ENCODE data around the gene TOMM22.

The TOMM22 gene

GRCh38 chr22:38700789-38701628, 19.3 kb downstream of the TOMM22 start, which contains the start of gene JOSD1:
Gene JOSD1 (minus strand): TSS chr22:38700943. CDS start chr22:38699987, 956 bp downstream.
- H3K4me1 ChIP-seq (ENCODE audit: control insufficient read depth in 1 of 2, insufficient read depth in 1 of 2, low read depth in 1 of 2, low read length in 1 of 2): peaks cover 42 to 45% of the 10 kb centered on the region in 2 experiments
- TF ChIP-seq, protein P1, sequence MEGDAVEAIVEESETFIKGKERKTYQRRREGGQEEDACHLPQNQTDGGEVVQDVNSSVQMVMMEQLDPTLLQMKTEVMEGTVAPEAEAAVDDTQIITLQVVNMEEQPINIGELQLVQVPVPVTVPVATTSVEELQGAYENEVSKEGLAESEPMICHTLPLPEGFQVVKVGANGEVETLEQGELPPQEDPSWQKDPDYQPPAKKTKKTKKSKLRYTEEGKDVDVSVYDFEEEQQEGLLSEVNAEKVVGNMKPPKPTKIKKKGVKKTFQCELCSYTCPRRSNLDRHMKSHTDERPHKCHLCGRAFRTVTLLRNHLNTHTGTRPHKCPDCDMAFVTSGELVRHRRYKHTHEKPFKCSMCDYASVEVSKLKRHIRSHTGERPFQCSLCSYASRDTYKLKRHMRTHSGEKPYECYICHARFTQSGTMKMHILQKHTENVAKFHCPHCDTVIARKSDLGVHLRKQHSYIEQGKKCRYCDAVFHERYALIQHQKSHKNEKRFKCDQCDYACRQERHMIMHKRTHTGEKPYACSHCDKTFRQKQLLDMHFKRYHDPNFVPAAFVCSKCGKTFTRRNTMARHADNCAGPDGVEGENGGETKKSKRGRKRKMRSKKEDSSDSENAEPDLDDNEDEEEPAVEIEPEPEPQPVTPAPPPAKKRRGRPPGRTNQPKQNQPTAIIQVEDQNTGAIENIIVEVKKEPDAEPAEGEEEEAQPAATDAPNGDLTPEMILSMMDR (IDR thresholded peaks at IDR 0.05): peak; percentile 76
- H3K9me3 ChIP-seq: no peaks in the 10 kb centered on the region
- H3K27me3 ChIP-seq: no peaks in the 10 kb centered on the region
- H3K4me3 ChIP-seq (ENCODE audit: low read depth in 1 of 2, low read length in 1 of 2): peak within 1 kb of the TSS; percentile 77 to 83
- peak within 1 kb of the TSS; percentile 98 for H3K27ac ChIP-seq
- no peaks in the 10 kb centered on the region for H3K36me3 ChIP-seq

- Histone ChIP-seq H3K27ac (peak overlapping the region; percentile 97), H3K9me3 (no peaks in the 10 kb centered on the region), H3K4me1 (ENCODE audit: control insufficient read depth in 1 of 2, insufficient read depth in 1 of 2, low read depth in 1 of 2, low read length in 1 of 2) (peaks cover 56 to 58% of the 10 kb centered on the region in 2 experiments), H3K36me3 (peaks cover 4% of the 10 kb centered on the region), H3K4me3 (ENCODE audit: low read depth in 1 of 2, low read length in 1 of 2) (peak overlapping the region; percentile 42 to 92), H3K27me3 (no peaks in the 10 kb centered on the region)
- TF ChIP-seq, protein P1 (IDR thresholded peaks at IDR 0.05): no peak
Measured at GRCh38 chr22:38704654-38705234, 23.0 kb downstream of the TOMM22 start.

DNA sequence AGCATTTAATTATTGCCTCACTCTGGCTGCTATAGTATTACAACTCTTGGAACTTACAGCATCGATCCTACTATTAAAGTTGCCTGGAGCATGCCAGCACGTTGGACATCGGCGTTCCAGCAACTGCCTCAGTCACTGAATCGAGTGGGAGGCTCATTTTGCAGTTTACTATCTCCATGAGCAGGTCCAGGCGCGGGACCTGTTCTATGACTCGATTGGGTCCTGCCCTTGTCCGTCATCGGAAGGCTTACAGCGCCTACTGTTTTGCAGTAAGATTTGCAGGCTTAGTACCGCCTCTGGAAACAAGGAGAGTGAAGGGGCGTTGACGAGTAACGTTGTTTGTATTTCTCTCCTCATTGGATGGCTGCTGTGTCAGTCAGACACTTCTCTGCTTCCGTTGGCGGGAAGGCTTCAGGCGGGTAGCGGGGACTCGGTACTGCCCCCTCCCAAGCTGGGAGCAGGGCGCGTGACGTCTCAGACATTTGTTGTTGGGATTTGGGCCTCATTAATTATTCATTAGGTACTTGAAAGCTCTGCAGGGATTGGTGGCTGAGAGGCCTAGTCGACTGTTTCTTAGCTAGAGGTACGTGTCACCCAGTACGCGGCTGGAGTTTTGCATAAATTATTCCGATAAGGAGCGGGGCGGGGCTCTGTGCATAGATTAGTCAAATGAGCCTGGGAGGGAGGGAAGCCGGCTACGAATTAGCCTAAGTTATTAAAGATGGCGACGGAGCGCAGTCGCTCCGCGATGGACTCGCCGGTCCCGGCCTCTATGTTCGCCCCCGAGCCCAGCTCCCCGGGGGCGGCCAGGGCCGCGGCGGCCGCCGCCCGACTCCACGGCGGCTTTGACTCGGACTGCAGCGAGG, 23.7 kb downstream of the TOMM22 start, which contains the start of gene GTPBP1:
GTPBP1 (plus strand) TSS at position 710 of the 866 bp plus-strand sequence; CDS start at position 722, 12 bp downstream.
- Histone ChIP-seq H3K9me3 (no peaks in the 10 kb centered on the region), H3K4me3 (ENCODE audit: low read depth in 1 of 2, low read length in 1 of 2) (peak within 1 kb of the TSS; percentile 92 to 96), H3K27ac (peak within 1 kb of the TSS; percentile 97), H3K4me1 (ENCODE audit: control insufficient read depth in 1 of 2, insufficient read depth in 1 of 2, low read depth in 1 of 2, low read length in 1 of 2) (peaks cover 58% of the 10 kb centered on the region in 2 experiments), H3K36me3 (peaks cover 11% of the 10 kb centered on the region), H3K27me3 (no peaks in the 10 kb centered on the region)
- TF ChIP-seq, protein P1 (IDR thresholded peaks at IDR 0.05): peak; percentile 63

- H3K27ac ChIP-seq: peak overlapping the region; percentile 97
- TF ChIP-seq, protein P1 (IDR thresholded peaks at IDR 0.05): no peak
- H3K4me1 ChIP-seq (ENCODE audit: control insufficient read depth in 1 of 2, insufficient read depth in 1 of 2, low read depth in 1 of 2, low read length in 1 of 2): peaks cover 63 to 64% of the 10 kb centered on the region in 2 experiments
- H3K36me3 ChIP-seq: peaks cover 19% of the 10 kb centered on the region
- H3K9me3 ChIP-seq: no peaks in the 10 kb centered on the region
- no peaks in the 10 kb centered on the region for H3K27me3 ChIP-seq
- peak overlapping the region; percentile 92 to 96 for H3K4me3 ChIP-seq (ENCODE audit: low read depth in 1 of 2, low read length in 1 of 2)
Measured at GRCh38 chr22:38706101-38706900, 24.5 kb downstream of the TOMM22 start.
